IPS-11a (cell line): ENCODE measurements around the gene RAB40A.
"Not testable (repeated sequence)": the region's sequence is repeated elsewhere in the genome, so short reads cannot be mapped to it uniquely, and the experiment has no call there.

Experiments used
- H3K4me3 ChIP-seq: one replicate; pipeline ENCODE4 v1.5.1; 2013; ENCODE audit warnings: low read depth, low read length, control low read depth

Gene RAB40A

GRCh38 chrX:103464774-103465117, 54.5 kb downstream of the RAB40A start:
- H3K4me3 ChIP-seq = no peak overlapping the region

GRCh38 chrX:103464072-103464773, 55.1 kb downstream of the RAB40A start:
- no peak overlapping the region for H3K4me3 ChIP-seq

GRCh38 chrX:103461156-103461555, 58.1 kb downstream of the RAB40A start:
- no peak overlapping the region for H3K4me3 ChIP-seq

DNA sequence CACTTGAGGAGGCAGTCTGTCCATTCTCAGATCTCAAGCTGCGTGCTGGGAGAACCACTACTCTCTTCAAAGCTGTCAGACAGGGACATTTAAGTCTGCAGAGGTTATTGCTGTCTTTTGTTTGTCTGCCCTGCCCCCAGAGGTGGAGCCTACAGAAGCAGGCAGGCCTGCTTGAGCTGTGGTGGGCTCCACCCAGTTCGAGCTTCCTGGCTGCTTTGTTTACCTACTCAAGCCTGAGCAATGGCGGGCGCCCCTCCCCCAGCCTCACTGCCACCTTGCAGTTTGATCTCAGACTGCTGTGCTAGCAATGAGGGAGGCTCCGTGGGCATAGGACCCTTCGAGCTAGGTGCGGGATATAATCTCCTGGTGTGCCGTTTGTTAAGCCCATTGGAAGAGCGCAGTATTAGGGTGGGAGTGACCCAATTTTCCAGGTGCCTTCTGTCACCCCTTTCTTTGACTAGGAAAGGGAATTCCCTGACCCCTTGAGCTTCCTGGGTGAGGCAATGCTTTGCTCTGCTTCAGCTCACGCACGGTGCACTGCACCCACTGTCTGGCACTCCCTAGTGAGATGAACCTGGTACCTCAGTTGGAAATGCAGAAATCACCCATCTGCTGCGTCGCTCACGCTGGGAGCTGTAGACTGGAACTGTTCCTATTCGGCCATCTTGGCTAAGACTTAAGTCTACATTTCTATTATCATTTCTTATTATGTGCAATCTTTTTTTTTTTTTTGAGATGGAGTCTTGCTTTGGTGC, 59.1 kb downstream of the RAB40A start:
- not testable (repeated sequence) for H3K4me3 ChIP-seq

DNA sequence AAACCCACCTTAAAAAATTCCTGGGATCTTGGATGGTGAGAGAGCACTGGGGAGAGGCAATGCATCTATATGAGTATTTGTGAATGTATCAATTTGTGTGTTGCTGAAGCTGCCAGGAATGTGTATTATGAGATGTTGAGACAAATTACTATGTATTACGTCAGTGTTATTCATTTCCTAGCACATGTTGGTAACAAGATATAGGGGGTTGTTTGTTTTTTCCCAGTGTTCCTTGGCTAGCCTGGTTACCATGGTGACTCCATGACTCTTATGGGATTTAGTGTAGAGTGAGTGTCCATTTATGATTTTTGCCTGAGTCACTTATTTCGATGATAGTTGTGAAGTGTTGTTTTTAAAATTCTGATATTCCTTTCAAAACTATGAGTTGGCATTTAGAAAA, 65.6 kb downstream of the RAB40A start:
- H3K4me3 ChIP-seq = no peak overlapping the region
